Nephron (organoid): ENCODE measurements around the gene ITPK1.
A peak's percentile ranks its signal among the peaks of the same experiment; 100 is the strongest.

Source experiments
- H3K27ac Mint-ChIP-seq, 3 experiments: 2 replicates each; pipeline ENCODE4 v1.8.0; 2020; ENCODE audit warnings: mixed read lengths in 3 of 3, mild to moderate bottlenecking in 2 of 3, moderate library complexity in 1 of 3
- H3K27me3 Mint-ChIP-seq: 2 replicates; pipeline ENCODE4 v1.8.0; 2021; ENCODE audit warnings: low read depth, mild to moderate bottlenecking, moderate library complexity, mixed read lengths
- H3K36me3 Mint-ChIP-seq: 2 replicates; pipeline ENCODE4 v1.8.0; 2020; ENCODE audit warnings: low read depth, mixed read lengths
- H3K4me1 Mint-ChIP-seq: 2 replicates; pipeline ENCODE4 v1.8.0; 2020; ENCODE audit warnings: mixed read lengths
- H3K4me3 Mint-ChIP-seq, 3 experiments: 2 replicates each; pipeline ENCODE4 v1.8.0; 2020; ENCODE audit warnings: mild to moderate bottlenecking in 3 of 3, mixed read lengths in 3 of 3, moderate library complexity in 2 of 3
- H3K9me3 Mint-ChIP-seq: 2 replicates; pipeline ENCODE4 v1.8.0; 2020; ENCODE audit warnings: mixed read lengths
- TF ChIP-seq, protein P1 (sequence below), 3 experiments: fragments of 200-600 bp; sonication (generic); IDR thresholded peaks; one replicate each; pipeline ENCODE4 v1.5.0; 2021; ENCODE audit warnings: antibody characterized with exemption in 3 of 3; ENCODE audit not compliant: unreplicated experiment in 3 of 3

Gene ITPK1

DNA sequence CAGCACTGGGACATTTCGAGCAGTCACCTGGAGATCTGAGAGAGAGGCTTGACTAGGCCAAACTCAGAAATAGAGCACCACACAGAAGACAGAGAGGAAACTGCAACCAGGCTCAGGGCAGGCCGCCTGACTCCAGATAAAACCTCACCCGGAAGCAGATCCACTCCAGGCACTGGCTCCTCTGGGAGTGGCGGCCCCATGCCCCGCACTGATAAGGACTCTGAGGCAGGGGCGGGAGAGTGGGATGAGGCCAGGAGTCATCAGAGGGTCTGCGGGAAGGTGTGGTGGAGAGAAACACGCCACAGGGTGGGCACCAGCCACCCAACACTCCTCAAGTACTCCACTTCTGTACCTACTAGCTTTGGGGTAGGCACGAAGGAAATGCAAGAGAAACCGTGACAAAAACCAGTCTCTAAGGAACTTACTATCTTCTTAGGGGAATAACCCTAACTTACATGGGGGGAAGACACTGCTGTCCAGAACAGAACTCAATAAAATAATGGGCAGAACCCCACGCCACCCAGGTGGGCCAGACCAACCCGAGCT is 121.5 kb downstream of the ITPK1 start:
- peaks cover 8% of the 10 kb centered on the region for H3K27me3 Mint-ChIP-seq

DNA sequence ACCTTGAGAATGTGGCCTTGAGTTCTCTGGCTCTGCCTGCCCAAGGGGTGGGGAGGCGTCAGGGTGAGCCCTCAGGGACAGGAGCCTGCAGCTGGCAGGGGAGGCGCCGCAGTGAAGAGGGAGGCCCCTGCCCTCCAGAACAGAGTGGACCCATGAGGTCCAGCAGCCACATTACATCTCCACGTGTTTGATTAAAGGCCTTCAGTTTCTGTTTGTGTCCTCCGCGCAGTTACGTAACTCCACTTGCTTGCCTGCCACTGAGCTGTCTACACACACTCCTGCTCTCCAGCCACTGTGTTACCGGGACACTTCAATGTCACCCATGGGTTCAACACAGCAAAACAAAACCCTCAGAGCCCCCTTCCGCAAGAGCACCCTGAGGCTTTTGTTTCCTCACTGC is 122.4 kb downstream of the ITPK1 start:
- peaks cover 5% of the 10 kb centered on the region for H3K27me3 Mint-ChIP-seq
- peaks cover 37% of the 10 kb centered on the region for H3K4me1 Mint-ChIP-seq
- H3K9me3 Mint-ChIP-seq = no peaks in the 10 kb centered on the region
- TF ChIP-seq, protein P1, sequence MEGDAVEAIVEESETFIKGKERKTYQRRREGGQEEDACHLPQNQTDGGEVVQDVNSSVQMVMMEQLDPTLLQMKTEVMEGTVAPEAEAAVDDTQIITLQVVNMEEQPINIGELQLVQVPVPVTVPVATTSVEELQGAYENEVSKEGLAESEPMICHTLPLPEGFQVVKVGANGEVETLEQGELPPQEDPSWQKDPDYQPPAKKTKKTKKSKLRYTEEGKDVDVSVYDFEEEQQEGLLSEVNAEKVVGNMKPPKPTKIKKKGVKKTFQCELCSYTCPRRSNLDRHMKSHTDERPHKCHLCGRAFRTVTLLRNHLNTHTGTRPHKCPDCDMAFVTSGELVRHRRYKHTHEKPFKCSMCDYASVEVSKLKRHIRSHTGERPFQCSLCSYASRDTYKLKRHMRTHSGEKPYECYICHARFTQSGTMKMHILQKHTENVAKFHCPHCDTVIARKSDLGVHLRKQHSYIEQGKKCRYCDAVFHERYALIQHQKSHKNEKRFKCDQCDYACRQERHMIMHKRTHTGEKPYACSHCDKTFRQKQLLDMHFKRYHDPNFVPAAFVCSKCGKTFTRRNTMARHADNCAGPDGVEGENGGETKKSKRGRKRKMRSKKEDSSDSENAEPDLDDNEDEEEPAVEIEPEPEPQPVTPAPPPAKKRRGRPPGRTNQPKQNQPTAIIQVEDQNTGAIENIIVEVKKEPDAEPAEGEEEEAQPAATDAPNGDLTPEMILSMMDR (IDR thresholded peaks at IDR 0.05; ENCODE audit: unreplicated experiment in 3 of 3) = no peak
- H3K27ac Mint-ChIP-seq = no peak overlapping the region
- H3K4me3 Mint-ChIP-seq = no peak overlapping the region
- peaks cover 11% of the 10 kb centered on the region for H3K36me3 Mint-ChIP-seq

More for the DNA sequence above, 121.5 kb downstream of the ITPK1 start:
- Mint-ChIP-seq H3K4me1 (peaks cover 34% of the 10 kb centered on the region), H3K27ac (no peak overlapping the region), H3K4me3 (no peak overlapping the region), H3K36me3 (peaks cover 11% of the 10 kb centered on the region), H3K9me3 (no peaks in the 10 kb centered on the region)
- TF ChIP-seq, protein P1 (IDR thresholded peaks at IDR 0.05; ENCODE audit: unreplicated experiment in 3 of 3) = no peak

DNA sequence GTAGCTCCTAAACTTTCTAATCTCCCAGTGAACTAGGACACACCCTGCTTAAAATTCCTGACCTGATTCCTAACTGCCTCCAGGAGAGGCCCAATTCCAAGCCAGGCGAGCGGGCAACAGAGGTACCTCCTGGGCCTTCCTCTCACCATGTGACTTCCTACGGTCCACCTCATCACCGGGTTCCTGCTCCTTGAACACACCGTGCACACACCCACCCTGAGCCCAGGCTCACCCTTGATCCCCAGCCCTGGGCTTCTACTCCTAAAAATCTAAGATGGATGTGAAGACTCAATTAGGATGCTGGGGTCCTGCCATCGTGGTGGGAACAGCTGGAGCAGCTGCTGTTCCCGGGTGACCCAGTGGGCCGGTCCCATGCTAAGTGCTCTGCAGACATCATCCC is 124.2 kb downstream of the ITPK1 start:
- Mint-ChIP-seq H3K27me3 (peaks cover 5% of the 10 kb centered on the region), H3K4me3 (no peak overlapping the region), H3K4me1 (peaks cover 24% of the 10 kb centered on the region), H3K9me3 (no peaks in the 10 kb centered on the region), H3K36me3 (peaks cover 11% of the 10 kb centered on the region), H3K27ac (peak overlapping the region in 2 of 3 experiments; percentile 44 to 56)
- TF ChIP-seq, protein P1 (IDR thresholded peaks at IDR 0.05; ENCODE audit: unreplicated experiment in 3 of 3) = no peak

DNA sequence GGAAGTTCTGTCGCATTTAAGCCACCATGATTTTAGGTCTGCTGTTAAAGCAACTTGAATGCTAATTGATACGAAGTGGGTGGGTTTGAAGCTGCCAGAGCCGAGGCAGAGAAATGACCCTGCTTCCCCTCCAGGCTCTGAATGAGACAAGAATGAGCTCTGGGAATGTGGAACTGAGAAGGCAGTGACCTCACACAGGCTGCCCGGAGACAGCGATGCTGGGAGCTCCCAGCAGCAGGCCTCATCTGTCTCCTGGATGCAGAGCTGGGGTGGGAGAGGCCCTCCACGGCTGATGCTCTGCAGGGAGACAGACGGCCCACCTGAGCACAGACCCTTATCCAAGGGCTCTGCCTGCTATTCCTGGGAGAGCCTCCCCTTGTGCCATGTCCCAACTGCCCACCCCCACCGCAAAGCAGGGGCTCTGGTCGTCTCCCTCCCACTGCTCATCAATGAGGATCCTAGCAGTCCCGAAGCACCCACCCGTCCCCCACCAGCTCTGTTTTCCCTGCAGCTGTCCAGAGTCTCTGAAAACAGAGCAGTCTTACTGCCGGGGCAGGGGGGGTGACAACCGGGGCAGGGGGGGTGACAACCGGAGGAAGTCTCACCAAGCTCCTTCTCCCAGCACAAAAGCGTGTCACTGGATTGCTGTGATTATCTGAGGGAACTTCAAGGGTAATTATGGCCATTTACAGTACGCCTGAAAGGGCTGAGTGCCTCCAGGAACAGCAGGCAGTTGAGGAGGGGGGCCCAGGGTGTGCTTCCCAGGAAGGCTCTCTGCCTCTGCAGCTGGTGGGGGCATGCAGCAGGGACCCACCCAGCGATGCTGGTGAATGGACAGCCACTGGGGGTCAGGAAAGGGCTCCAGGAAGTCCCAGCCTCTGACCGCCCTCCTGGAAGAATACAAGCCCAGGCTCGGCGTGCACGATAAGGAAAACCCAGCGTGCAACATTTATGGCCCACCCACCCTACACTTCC is 125.0 kb downstream of the ITPK1 start:
- no peak overlapping the region for H3K4me3 Mint-ChIP-seq
- TF ChIP-seq, protein P1 (IDR thresholded peaks at IDR 0.05; ENCODE audit: unreplicated experiment in 3 of 3) = no peak
- no peaks in the 10 kb centered on the region for H3K9me3 Mint-ChIP-seq
- peaks cover 5% of the 10 kb centered on the region for H3K27me3 Mint-ChIP-seq
- peak overlapping the region; percentile 76 to 88 (median 85) for H3K27ac Mint-ChIP-seq
- peaks cover 32% of the 10 kb centered on the region for H3K4me1 Mint-ChIP-seq
- peaks cover 11% of the 10 kb centered on the region for H3K36me3 Mint-ChIP-seq

DNA sequence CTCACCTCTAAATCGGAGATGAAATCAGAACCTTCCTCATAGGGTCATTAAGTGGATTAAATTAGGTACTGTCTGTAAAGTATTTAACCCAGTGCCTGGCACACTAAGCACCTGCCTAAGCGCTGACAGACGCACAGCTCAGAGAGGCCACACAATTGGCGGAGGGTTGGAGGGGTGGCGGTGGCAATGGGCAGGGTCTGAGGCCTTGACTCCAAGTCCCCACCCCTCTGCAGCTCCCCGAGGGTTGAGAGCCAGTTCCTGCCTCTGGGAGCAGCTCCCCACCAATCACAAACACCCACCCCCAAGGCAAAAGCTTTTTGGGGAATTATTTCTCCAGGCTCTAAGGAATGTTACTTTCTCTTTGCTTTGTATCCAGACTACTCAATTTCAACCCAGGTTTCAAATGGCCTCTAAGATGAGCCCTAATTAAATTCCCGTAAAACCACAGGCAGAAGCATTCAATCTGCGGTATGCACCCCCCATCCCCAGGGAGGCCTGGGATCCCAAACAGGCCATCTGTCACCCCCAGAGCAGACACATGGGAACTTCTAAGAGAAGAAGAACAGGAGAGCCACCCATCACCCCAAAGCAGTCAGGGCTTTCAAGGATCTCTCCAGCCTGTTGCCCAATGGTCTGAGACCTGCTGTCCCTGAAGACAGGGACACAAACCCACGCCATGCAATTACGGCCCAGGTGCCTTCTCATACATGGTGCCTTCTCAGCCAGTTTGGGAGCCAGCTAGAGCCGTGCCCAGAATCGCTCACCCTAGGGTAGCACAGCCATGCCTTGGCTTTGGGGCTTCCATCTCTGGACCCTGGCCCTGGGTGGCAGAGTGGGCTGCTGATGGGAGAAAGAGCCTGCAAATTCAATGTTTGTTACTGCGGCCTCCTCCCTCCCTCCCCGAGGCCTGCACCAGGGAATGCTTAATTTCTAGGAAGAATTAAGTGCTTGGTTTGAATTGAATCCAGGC is 126.7 kb downstream of the ITPK1 start:
- Mint-ChIP-seq H3K4me1 (peaks cover 49% of the 10 kb centered on the region), H3K9me3 (no peaks in the 10 kb centered on the region), H3K36me3 (peaks cover 15% of the 10 kb centered on the region), H3K27me3 (peaks cover 5% of the 10 kb centered on the region), H3K4me3 (no peak overlapping the region), H3K27ac (peak overlapping the region; percentile 39 to 66 (median 45))
- TF ChIP-seq, protein P1 (IDR thresholded peaks at IDR 0.05; ENCODE audit: unreplicated experiment in 3 of 3) = no peak
